Measurements from ENCODE around the gene GCH1.

DNA sequence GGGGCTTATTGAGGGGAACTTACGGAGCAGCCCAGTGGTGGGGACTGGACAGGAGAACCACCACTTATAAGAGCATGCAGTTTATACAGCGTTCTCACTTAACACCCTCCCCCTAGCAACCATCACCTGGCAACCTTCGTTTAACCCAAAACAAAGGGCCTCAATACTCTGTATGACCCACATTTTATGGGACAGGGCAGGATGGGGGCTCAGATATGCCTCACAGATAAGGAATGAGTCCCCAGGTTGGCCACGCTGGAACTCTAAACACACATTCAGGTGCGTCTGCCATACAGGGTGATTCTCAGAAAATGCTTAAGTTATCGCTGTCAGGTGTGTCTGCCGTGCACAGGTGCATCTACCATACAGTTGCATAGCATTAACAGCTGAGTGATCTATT is 99.2 kb downstream of the GCH1 start:
- no peak for TF ChIP-seq POLR2A (IDR thresholded peaks at IDR 0.05)
- TF ChIP-seq, protein P1, sequence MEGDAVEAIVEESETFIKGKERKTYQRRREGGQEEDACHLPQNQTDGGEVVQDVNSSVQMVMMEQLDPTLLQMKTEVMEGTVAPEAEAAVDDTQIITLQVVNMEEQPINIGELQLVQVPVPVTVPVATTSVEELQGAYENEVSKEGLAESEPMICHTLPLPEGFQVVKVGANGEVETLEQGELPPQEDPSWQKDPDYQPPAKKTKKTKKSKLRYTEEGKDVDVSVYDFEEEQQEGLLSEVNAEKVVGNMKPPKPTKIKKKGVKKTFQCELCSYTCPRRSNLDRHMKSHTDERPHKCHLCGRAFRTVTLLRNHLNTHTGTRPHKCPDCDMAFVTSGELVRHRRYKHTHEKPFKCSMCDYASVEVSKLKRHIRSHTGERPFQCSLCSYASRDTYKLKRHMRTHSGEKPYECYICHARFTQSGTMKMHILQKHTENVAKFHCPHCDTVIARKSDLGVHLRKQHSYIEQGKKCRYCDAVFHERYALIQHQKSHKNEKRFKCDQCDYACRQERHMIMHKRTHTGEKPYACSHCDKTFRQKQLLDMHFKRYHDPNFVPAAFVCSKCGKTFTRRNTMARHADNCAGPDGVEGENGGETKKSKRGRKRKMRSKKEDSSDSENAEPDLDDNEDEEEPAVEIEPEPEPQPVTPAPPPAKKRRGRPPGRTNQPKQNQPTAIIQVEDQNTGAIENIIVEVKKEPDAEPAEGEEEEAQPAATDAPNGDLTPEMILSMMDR (IDR thresholded peaks at IDR 0.05) = no peak

All from right lobe of liver (tissue), 4 donors.